ENCODE data around the gene ZBTB40.

The ZBTB40 gene

DNA sequence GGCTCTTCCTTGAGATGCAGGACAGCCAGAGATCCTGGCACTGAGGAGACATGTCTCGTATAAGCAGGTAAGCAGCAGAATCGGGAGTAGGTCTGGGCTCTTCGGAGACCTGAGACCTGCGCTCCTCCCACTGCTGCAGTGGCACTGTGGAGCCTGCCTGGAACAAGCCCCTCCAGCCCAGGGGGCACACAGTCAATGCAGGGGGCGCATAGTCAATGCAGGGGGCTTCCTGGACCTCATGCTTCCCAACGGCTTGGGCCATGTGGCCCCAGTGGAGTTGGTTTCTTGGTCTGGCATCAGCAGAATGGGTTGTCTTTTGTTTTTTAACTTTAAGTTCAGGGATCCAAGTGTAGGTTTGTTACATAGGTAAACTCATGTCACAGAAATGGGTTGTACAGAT, 83.7 kb downstream of the ZBTB40 start:
- Histone ChIP-seq H3K36me3 (ENCODE audit: insufficient read depth, low read length) (no peaks in the 10 kb centered on the region), H3K9me3 (ENCODE audit: insufficient read depth, low read depth, low read length) (no peaks in the 10 kb centered on the region), H4K20me1 (ENCODE audit: insufficient read depth, low read length, poor library complexity, severe bottlenecking) (no peaks in the 10 kb centered on the region), H3K4me1 (ENCODE audit: insufficient read depth, low read length, poor library complexity, severe bottlenecking) (peaks cover 17% of the 10 kb centered on the region), H3K4me2 (ENCODE audit: low read depth, low read length, poor library complexity, severe bottlenecking) (no peak overlapping the region), H3K9ac (ENCODE audit: low read depth, low read length, poor library complexity, severe bottlenecking) (no peak overlapping the region), H3K4me3 (ENCODE audit: low read length, poor library complexity, severe bottlenecking) (no peak overlapping the region), H3K27me3 (ENCODE audit: insufficient read depth, low read length, poor library complexity, severe bottlenecking) (no peaks in the 10 kb centered on the region), H3F3A (ENCODE audit: low read depth) (no peaks in the 10 kb centered on the region), H3K79me2 (ENCODE audit: insufficient read depth, low read length) (no peaks in the 10 kb centered on the region), H2AFZ (ENCODE audit: low read length) (no peak overlapping the region), H3K9me2 (replicated peaks; ENCODE audit: low read depth, low read length) (no peaks in the 10 kb centered on the region)
- no peak for TF ChIP-seq CTCF (conservative IDR thresholded peaks at IDR 0.05; ENCODE audit: low read length)
- no peak for TF ChIP-seq EZH2phosphoT487 (IDR thresholded peaks at IDR 0.05; ENCODE audit: borderline replicate concordance)

DNA sequence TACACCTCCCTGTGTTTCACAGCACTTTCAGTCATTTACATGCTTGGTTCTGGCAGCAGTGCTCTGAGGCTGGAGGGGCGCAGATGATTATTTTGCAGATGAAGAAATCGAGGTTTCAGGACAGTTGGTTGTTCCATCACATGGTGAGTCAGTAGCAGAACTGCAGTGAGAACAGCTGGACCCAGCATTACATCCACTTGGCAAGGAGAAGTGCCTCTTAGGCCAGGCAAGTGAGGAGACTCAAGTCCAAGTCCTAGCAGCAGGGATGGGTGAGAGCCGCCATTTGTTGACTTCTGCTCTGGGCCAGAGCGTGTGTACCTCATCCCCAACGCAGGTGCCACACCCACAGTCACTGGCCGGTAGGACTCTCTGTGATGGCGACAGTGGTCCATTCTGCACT, 84.9 kb downstream of the ZBTB40 start:
- H3K79me2 ChIP-seq (ENCODE audit: insufficient read depth, low read length): no peaks in the 10 kb centered on the region
- H3K36me3 ChIP-seq (ENCODE audit: insufficient read depth, low read length): no peaks in the 10 kb centered on the region
- no peaks in the 10 kb centered on the region for H3K9me2 ChIP-seq (replicated peaks; ENCODE audit: low read depth, low read length)
- H3F3A ChIP-seq (ENCODE audit: low read depth): no peaks in the 10 kb centered on the region
- H3K9me3 ChIP-seq (ENCODE audit: insufficient read depth, low read depth, low read length): no peaks in the 10 kb centered on the region
- H3K4me2 ChIP-seq (ENCODE audit: low read depth, low read length, poor library complexity, severe bottlenecking): no peak overlapping the region
- H3K27me3 ChIP-seq (ENCODE audit: insufficient read depth, low read length, poor library complexity, severe bottlenecking): no peaks in the 10 kb centered on the region
- H3K4me3 ChIP-seq (ENCODE audit: low read length, poor library complexity, severe bottlenecking): no peak overlapping the region
- H2AFZ ChIP-seq (ENCODE audit: low read length): no peak overlapping the region
- no peak overlapping the region for H3K9ac ChIP-seq (ENCODE audit: low read depth, low read length, poor library complexity, severe bottlenecking)
- peaks cover 17% of the 10 kb centered on the region for H3K4me1 ChIP-seq (ENCODE audit: insufficient read depth, low read length, poor library complexity, severe bottlenecking)
- no peaks in the 10 kb centered on the region for H4K20me1 ChIP-seq (ENCODE audit: insufficient read depth, low read length, poor library complexity, severe bottlenecking)
- no peak for TF ChIP-seq CTCF (conservative IDR thresholded peaks at IDR 0.05; ENCODE audit: low read length)
- no peak for TF ChIP-seq EZH2phosphoT487 (IDR thresholded peaks at IDR 0.05; ENCODE audit: borderline replicate concordance)

GRCh38 chr1:22537441-22538139, 85.9 kb downstream of the ZBTB40 start:
- no peaks in the 10 kb centered on the region for H3F3A ChIP-seq (ENCODE audit: low read depth)
- H3K9me3 ChIP-seq (ENCODE audit: insufficient read depth, low read depth, low read length): no peaks in the 10 kb centered on the region
- no peaks in the 10 kb centered on the region for H3K9me2 ChIP-seq (replicated peaks; ENCODE audit: low read depth, low read length)
- no peaks in the 10 kb centered on the region for H3K79me2 ChIP-seq (ENCODE audit: insufficient read depth, low read length)
- H3K27me3 ChIP-seq (ENCODE audit: insufficient read depth, low read length, poor library complexity, severe bottlenecking): no peaks in the 10 kb centered on the region
- H3K9ac ChIP-seq (ENCODE audit: low read depth, low read length, poor library complexity, severe bottlenecking): no peak overlapping the region
- H2AFZ ChIP-seq (ENCODE audit: low read length): no peak overlapping the region
- no peak overlapping the region for H3K4me2 ChIP-seq (ENCODE audit: low read depth, low read length, poor library complexity, severe bottlenecking)
- no peak for TF ChIP-seq CTCF (conservative IDR thresholded peaks at IDR 0.05; ENCODE audit: low read length)
- TF ChIP-seq EZH2phosphoT487 (IDR thresholded peaks at IDR 0.05; ENCODE audit: borderline replicate concordance): no peak
- H3K36me3 ChIP-seq (ENCODE audit: insufficient read depth, low read length): no peaks in the 10 kb centered on the region
- no peaks in the 10 kb centered on the region for H4K20me1 ChIP-seq (ENCODE audit: insufficient read depth, low read length, poor library complexity, severe bottlenecking)
- peaks cover 17% of the 10 kb centered on the region for H3K4me1 ChIP-seq (ENCODE audit: insufficient read depth, low read length, poor library complexity, severe bottlenecking)
- no peak overlapping the region for H3K4me3 ChIP-seq (ENCODE audit: low read length, poor library complexity, severe bottlenecking)
